Neutrophil (primary cell): ENCODE measurements around the gene LRMDA.

ENCODE experiments used
- H3K27ac ChIP-seq: fragments of 200-600 bp; sonication (generic); 2 replicates; pipeline ENCODE4 v1.5.1; 2016; ENCODE audit warnings: mild to moderate bottlenecking, moderate library complexity
- H3K27me3 ChIP-seq: fragments of 200-600 bp; sonication (generic); 2 replicates; pipeline ENCODE4 v1.6.0; 2016; ENCODE audit warnings: mild to moderate bottlenecking
- H3K36me3 ChIP-seq: fragments of 200-600 bp; sonication (generic); 2 replicates; pipeline ENCODE4 v1.5.1; 2017
- H3K4me1 ChIP-seq, 2 experiments: fragments of 200-600 bp in 1 of 2; sonication (generic) in 1 of 2; 1 replicate in 1 of 2; 2 replicates in 1 of 2; pipeline versions ENCODE4 v1.5.1 to v1.6.1; 2013 to 2016; ENCODE audit warnings: low read depth in 1 of 2, low read length in 1 of 2, mild to moderate bottlenecking in 1 of 2, moderate library complexity in 1 of 2; ENCODE audit not compliant: control insufficient read depth in 1 of 2, insufficient read depth in 1 of 2
- H3K4me3 ChIP-seq, 2 experiments: fragments of 200-600 bp in 1 of 2; sonication (generic) in 1 of 2; 1 replicate in 1 of 2; 2 replicates in 1 of 2; pipeline ENCODE4 v1.5.1; 2013 to 2016; ENCODE audit warnings: low read depth in 1 of 2, low read length in 1 of 2, mild to moderate bottlenecking in 1 of 2, moderate library complexity in 1 of 2
- H3K9me3 ChIP-seq: fragments of 200-600 bp; sonication (generic); 2 replicates; pipeline ENCODE4 v1.5.1; 2016
- CTCF ChIP-seq: fragments of 200-600 bp; sonication (generic); IDR thresholded peaks from 2 replicates; pipeline ENCODE4 v1.5.1; 2016; ENCODE audit warnings: antibody characterized with exemption

Gene LRMDA

DNA sequence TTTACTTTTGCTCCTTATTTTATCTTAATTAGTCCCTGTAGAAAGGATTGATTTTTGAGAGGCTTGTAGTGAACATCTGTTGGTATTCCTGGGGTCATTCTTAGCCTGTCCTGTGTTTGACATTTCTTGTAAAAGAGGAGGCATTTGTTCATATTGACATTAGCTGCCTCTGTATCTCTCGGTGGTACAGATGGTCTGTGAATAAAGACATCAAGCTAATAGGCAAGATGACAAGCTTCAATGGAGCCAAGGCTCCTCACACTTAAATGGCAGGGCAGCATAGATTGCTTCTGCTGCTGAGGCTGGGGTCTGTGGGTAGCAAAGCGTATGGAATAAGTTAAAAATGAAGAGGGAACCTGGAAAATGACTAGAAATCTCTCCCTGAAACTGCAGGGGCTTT is 687.6 kb downstream of the LRMDA start:
- Histone ChIP-seq H3K4me3 (no peak overlapping the region), H3K27me3 (no peaks in the 10 kb centered on the region), H3K9me3 (no peaks in the 10 kb centered on the region), H3K27ac (no peak overlapping the region), H3K4me1 (no peaks in the 10 kb centered on the region), H3K36me3 (no peaks in the 10 kb centered on the region)
- no peak for TF ChIP-seq CTCF

DNA sequence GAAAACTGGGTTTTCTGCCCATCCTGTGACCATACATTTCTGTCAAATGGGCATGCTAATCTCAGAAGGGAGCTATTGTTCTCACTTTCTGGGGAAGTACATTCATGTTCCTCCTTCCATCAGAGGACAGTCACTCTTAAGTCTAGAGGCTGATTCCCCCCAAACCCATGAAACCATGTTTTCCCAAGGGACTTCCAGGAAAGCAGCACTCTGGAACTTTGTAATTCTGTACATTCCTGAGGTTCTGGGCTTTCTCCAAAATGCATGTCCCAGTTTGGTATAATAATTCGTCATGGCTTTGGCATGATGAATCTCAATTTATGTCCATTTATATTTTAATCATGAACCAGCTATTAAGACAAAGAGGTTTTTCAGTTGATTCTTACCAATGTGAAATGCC is 688.1 kb downstream of the LRMDA start:
- Histone ChIP-seq H3K36me3 (no peaks in the 10 kb centered on the region), H3K27me3 (no peaks in the 10 kb centered on the region), H3K27ac (no peak overlapping the region), H3K9me3 (no peaks in the 10 kb centered on the region), H3K4me3 (no peak overlapping the region), H3K4me1 (no peaks in the 10 kb centered on the region)
- no peak for TF ChIP-seq CTCF

DNA sequence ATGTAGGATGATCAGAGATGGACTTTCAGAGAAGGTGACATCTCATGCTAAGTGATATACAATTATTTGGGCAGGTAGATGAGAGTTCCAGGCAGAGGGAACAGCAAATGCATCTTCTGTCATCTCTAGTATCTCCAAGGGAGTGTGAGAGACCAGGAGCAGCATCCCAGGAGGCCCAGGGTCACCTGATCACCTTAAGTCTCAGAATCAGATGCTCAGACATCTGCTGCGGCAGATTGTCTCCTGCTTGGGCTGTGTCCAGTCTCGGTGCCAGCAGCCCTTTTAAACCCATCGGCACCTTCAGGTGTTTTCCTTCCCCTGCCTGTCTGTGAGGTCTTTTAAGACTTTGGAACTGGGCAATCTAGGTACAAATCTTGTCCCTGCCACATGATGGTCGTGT is 690.6 kb downstream of the LRMDA start:
- no peaks in the 10 kb centered on the region for H3K36me3 ChIP-seq
- no peak overlapping the region for H3K27ac ChIP-seq
- H3K4me3 ChIP-seq: no peak overlapping the region
- no peak for TF ChIP-seq CTCF
- no peaks in the 10 kb centered on the region for H3K27me3 ChIP-seq
- peaks cover 9 to 11% of the 10 kb centered on the region in 2 experiments for H3K4me1 ChIP-seq
- H3K9me3 ChIP-seq: no peaks in the 10 kb centered on the region

DNA sequence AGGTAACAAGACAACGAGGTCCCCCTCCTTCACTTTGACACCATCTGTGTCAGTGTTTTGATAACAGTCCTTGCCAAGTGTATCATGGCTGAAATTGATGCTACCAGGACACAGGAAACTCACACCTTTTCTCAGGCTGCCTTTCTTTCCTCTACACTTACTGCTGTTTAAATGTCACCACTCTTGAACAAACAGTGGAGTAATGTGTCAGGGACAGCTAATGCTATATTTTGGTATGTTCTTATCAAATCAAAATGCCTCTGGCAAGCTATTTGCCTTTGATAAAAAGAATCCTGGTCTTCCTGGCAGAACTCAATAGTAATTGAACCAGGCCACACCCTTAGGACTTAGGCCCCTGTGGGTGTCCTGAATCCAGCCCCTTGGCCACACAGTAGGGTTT is 692.9 kb downstream of the LRMDA start:
- TF ChIP-seq CTCF: no peak
- H3K9me3 ChIP-seq: no peaks in the 10 kb centered on the region
- no peak overlapping the region for H3K4me3 ChIP-seq
- no peaks in the 10 kb centered on the region for H3K36me3 ChIP-seq
- H3K27ac ChIP-seq: no peak overlapping the region
- H3K4me1 ChIP-seq: peaks cover 10 to 12% of the 10 kb centered on the region in 2 experiments
- H3K27me3 ChIP-seq: no peaks in the 10 kb centered on the region

GRCh38 chr10:76125900-76126299 is 694.5 kb downstream of the LRMDA start:
- H3K4me3 ChIP-seq: no peak overlapping the region
- no peak overlapping the region for H3K27ac ChIP-seq
- H3K9me3 ChIP-seq: no peaks in the 10 kb centered on the region
- TF ChIP-seq CTCF: no peak
- peaks cover 10 to 12% of the 10 kb centered on the region in 2 experiments for H3K4me1 ChIP-seq
- H3K36me3 ChIP-seq: no peaks in the 10 kb centered on the region
- no peaks in the 10 kb centered on the region for H3K27me3 ChIP-seq
